Measurements from ENCODE around the gene MED23.

The MED23 gene, protein sequence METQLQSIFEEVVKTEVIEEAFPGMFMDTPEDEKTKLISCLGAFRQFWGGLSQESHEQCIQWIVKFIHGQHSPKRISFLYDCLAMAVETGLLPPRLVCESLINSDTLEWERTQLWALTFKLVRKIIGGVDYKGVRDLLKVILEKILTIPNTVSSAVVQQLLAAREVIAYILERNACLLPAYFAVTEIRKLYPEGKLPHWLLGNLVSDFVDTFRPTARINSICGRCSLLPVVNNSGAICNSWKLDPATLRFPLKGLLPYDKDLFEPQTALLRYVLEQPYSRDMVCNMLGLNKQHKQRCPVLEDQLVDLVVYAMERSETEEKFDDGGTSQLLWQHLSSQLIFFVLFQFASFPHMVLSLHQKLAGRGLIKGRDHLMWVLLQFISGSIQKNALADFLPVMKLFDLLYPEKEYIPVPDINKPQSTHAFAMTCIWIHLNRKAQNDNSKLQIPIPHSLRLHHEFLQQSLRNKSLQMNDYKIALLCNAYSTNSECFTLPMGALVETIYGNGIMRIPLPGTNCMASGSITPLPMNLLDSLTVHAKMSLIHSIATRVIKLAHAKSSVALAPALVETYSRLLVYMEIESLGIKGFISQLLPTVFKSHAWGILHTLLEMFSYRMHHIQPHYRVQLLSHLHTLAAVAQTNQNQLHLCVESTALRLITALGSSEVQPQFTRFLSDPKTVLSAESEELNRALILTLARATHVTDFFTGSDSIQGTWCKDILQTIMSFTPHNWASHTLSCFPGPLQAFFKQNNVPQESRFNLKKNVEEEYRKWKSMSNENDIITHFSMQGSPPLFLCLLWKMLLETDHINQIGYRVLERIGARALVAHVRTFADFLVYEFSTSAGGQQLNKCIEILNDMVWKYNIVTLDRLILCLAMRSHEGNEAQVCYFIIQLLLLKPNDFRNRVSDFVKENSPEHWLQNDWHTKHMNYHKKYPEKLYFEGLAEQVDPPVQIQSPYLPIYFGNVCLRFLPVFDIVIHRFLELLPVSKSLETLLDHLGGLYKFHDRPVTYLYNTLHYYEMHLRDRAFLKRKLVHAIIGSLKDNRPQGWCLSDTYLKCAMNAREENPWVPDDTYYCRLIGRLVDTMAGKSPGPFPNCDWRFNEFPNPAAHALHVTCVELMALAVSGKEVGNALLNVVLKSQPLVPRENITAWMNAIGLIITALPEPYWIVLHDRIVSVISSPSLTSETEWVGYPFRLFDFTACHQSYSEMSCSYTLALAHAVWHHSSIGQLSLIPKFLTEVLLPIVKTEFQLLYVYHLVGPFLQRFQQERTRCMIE (N-terminal part only)

GRCh38 chr6:131627724-131628682, at the start of gene MED23:
Gene MED23, minus strand, starts transcription at chr6:131628242. Its CDS starts 193 bp downstream, at chr6:131628049.
- peak; percentile 91 for DNase-seq (ENCODE audit: low read depth)

DNA sequence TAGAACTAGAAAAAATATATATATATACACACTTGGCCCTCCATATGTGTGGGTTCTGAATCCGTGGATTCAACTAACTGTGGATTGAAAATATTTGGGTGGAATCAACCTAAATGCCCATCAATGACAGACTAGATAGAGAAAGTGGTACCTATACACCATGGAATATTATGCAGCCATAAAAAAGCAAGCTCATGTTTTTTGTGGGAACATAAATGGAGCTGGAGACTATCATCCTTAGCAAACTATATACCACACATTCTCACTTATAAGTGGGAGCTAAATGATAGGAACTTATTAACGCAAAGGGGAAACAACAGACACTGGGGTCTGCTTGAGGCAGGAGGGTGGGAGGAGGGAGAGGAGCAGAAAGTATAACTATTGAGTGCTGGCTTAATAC, 45.1 kb upstream of the MED23 start:
- DNase-seq (ENCODE audit: low read depth), result no peak

GRCh38 chr6:131669891-131670290, 41.8 kb upstream of the MED23 start:
- DNase-seq (ENCODE audit: low read depth), result no peak

DNA sequence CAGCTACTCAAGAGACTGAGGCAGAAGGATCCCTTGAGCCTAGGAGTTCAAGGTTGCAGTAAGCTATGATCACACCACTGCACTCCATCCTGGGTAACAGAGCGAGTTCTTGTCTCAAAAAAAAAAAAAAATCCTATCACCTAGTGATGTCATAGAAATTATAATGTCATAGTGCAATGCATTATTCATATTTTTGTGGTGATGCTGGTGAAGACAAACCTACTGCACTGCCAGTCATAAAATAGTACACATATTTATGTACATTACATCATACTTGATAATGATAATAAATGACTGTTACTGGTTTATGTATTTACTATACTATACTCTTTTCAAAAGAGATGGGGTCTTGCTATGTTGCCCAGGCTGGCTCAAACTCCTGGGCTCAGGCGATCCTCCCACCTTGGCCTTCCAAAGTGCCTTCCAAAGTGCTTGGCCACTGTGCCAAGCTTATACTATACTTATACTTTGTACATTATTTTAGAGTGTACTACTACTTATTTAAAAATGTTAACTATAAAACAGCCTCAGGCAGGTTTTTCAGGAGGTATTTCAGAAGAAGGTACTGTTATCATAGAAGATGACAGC, 35.6 kb upstream of the MED23 start:
- DNase-seq (ENCODE audit: low read depth), result no peak

DNA sequence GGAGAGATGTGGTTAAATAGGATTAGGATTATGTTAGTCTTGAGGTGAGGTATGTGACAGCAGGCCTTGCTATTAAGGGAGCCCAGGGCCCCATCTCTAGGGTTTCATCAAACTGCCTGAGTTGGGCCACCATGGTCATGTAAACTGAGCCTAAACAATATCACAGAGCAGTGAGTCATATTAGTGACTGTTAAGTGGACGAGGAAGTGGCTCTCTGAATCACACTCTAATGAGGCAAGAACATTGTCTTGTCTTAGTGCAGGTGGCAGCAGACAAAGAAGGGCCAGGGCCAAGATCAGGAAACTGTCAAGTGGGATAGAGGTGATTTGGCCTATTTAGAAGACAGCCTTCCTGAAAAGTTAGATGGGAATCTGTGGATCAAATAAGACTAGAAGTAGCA, 32.2 kb upstream of the MED23 start:
- no peak for DNase-seq (ENCODE audit: low read depth)

- no peak for DNase-seq (ENCODE audit: low read depth)
Observed at GRCh38 chr6:131658287-131658686, 30.2 kb upstream of the MED23 start.

DNA sequence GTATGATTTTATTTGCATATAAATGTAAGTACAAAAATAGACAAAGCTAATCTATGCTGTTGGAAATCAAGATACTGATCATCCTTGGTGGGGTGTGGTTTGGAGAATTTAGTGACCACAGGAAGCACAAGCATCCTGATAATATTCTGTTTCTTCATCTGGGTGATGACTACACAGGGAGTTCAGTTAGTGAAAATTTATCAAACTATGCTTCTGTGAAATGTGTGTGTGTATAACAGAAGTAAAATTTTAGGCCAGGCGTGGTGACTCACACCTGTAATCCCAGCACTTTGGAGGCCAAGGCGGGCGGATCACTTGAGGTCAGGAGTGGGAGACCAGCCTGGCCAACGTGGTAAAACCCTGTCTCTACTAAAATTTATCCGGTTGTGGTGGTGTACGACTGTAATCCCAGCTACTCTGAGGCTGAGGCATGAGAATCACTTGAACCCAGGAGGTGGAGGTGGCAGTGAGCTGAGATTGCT, 29.6 kb upstream of the MED23 start:
- no peak for DNase-seq (ENCODE audit: low read depth)

DNA sequence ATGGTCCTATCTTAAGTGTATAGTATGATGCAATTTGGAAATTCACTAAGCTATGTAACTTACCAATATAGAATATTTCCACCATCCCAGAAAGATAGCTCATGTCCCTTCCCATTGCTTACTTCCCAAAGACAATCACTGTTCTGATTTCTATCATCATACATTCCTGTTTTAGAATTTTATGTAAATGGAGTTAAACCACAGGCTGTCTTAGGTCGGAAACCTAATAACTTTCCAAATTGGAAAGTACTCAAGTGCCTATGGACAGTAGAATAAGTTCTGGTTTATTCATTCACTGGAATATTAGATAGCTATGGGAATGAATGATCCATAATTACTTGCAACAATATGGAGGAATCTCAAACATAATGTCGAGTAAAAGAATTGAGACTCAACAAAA, 29.2 kb upstream of the MED23 start:
- DNase-seq (ENCODE audit: low read depth), result no peak

GRCh38 chr6:131656667-131657066, 28.6 kb upstream of the MED23 start:
- DNase-seq (ENCODE audit: low read depth), result no peak

- DNase-seq (ENCODE audit: low read depth), result no peak
Observed at GRCh38 chr6:131655951-131656350, 27.9 kb upstream of the MED23 start.

DNA sequence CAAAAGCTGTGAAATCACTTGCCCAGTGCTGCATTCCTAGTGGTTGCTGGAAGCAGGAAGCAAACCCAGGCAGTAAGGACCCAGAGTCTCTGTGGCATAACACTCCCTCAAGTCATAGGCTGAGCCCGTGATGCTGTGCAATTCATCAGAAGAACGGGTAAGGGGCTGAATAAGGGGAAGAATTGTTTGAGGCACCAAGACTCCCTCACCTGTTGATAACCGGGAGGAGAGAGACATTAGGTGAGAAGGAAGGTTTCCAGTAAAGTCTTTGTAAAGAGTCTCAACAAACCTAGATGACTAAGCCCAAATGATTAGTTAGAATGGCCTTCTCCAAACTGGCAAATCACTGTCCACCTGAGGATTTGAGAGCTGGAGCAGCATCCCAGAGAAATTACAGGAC, 27.3 kb upstream of the MED23 start:
- no peak for DNase-seq (ENCODE audit: low read depth)

- DNase-seq (ENCODE audit: low read depth), result no peak
Observed at GRCh38 chr6:131654326-131654725, 26.3 kb upstream of the MED23 start.

GRCh38 chr6:131652472-131652871, 24.4 kb upstream of the MED23 start:
- DNase-seq (ENCODE audit: low read depth), result no peak

- no peak for DNase-seq (ENCODE audit: low read depth)
Observed at GRCh38 chr6:131651782-131652181, 23.7 kb upstream of the MED23 start.

DNA sequence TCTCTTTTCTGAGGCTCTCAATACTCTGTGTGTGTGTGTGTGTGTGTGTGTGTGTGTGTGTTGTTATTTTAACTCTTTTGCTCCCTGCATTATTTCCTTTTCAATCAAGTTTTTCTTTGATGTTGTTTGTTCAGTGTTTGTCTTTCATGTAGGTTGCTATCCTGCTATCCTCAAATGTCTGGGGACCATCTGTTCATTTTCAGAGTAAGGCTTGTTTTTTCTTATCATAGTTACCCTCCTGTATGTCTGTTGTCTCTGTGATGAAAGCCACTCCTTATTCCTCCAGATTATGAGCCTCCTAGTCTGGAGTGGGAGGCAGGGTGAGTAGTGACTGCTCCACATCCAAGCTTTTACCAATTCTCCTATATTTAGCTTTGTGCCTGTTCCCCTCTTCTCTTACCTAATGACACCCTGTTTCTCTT, 18.2 kb upstream of the MED23 start:
- no peak for DNase-seq (ENCODE audit: low read depth)

DNA sequence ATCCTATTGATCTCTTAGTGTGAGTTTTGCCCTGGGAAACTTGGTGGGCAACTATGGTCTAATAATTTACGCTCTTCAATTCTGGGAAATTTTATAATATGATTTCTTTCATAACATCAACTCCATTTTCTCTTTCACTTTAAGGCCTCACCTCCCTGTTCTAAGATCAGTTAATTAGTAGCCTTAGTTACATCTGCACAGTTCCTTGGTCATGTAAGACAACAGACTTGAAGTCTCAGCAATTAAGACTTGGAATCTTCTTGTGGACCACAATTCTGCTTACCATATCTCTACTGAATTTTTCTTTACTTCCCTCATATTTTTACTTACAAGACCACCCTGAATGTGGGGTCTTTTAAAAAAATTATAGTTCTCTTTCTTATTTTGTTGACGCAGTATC, 17.8 kb upstream of the MED23 start:
- DNase-seq (ENCODE audit: low read depth), result no peak

DNA sequence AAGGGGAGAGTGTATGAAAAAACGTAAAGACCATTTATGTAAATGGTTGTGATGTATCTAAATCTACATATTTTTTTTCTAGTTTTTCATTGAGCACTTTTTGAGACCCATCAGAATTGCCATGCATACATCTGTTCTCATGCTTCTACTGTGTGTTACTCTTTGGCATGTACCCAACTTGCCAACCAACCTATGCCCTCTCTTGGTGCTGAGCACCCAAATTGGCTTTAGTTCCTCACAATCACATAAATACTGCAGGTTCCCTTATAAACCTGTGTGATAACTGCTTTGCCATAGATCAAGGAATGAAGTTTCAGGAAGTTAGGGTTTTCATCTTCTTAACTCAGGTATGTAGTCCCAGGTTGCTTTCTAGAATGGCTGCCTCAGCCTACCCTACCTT, 16.9 kb upstream of the MED23 start:
- DNase-seq (ENCODE audit: low read depth), result no peak

DNA sequence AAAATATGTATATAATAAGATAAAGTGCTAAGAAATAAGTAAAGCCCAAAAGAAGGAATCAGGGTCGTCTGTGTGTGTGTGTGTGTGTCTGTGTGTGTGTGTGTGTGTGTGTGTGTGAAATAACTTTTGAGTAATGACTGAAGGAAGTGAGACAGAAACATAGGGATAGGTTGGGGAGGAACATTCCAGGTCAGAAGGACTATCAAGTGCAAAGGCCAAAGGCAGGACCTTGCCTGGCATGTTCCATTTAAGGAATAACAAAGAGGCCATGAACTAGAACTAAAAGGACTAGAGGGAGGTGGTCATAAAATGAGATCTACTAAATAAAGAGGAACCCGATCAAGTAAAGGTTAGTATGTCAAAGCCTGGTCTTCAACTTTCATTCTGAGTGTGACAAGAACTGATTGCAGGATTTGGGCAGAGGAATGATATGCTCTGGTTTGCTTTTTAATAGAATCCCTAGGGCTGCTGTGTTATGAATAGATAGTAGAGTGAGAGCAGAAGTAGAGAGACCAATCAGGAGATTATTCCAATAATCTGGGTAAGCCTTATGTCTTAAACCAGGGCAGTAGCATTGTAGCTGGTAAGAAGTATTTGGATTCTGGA, 15.9 kb upstream of the MED23 start:
- DNase-seq (ENCODE audit: low read depth), result no peak

GRCh38 chr6:131642987-131643611, 15.1 kb upstream of the MED23 start:
- no peak for DNase-seq (ENCODE audit: low read depth)

- no peak for DNase-seq (ENCODE audit: low read depth)
Observed at GRCh38 chr6:131642565-131642964, 14.5 kb upstream of the MED23 start.

All from activated T-helper 9 cell treated with anti-CD3 and anti-CD28 coated beads, Interleukin-2, amount 50 U/mL, for 16 hours (primary cell).